HG03025 (cell line): ENCODE results near the gene RPS25.
"Not testable (repeated sequence)": the region's sequence is repeated elsewhere in the genome, so short reads cannot be mapped to it uniquely, and the experiment has no call there.

Source experiments
- ATAC-seq: cut with Tn5 transposase; IDR thresholded peaks from one replicate; pipeline ENCODE4 v1.9.1; 2021; ENCODE audit warnings: mild to moderate bottlenecking, moderate library complexity; ENCODE audit not compliant: unreplicated experiment, low FRiP score

The RPS25 gene

GRCh38 chr11:118975771-118976709 lies 42.1 kb downstream of the RPS25 start:
- no peak for ATAC-seq

- ATAC-seq = no peak
Measured at GRCh38 chr11:118973985-118974384, 44.2 kb downstream of the RPS25 start.

GRCh38 chr11:118971646-118972045 lies 46.5 kb downstream of the RPS25 start, which contains the start of gene FOXR1:
Gene FOXR1, plus strand, starts transcription at chr11:118971761. Its CDS starts 171 bp downstream, at chr11:118971932.
- ATAC-seq = no peak

- not testable (repeated sequence) for ATAC-seq
Measured at GRCh38 chr11:118969508-118969907, 48.6 kb downstream of the RPS25 start.
